Tibial nerve (tissue), 4 donors: ENCODE measurements around the gene COA1. TPM values are rescaled to one million over a fixed set of nuclear protein-coding genes. Genes with fewer than 3 reads are reported as not detected.
A peak's percentile ranks its signal among the peaks of the same experiment; 100 is the strongest.

Experiments
- DNase-seq, 2 donors: peaks; one replicate each; pipeline ENCODE4 v3.0.0-alpha.2; 2019; ENCODE audit warnings: low spot score in 2 of 2
- H3K27ac ChIP-seq, 4 donors: fragments of 200-600 bp; sonication (generic) in 3 of 4; one replicate each; pipeline ENCODE4 v1.5.1; 2017 to 2019; ENCODE audit warnings: mild to moderate bottlenecking in 1 of 4
- H3K27me3 ChIP-seq, 2 donors: fragments of 200-600 bp; sonication (generic) in 1 of 2; one replicate each; pipeline versions ENCODE4 v1.5.1 to v1.6.0; 2017 to 2019
- H3K36me3 ChIP-seq, 3 donors: fragments of 200-600 bp; sonication (generic); one replicate each; pipeline ENCODE4 v1.5.1; 2018 to 2019
- H3K4me1 ChIP-seq, 4 donors: fragments of 200-600 bp; sonication (generic) in 3 of 4; one replicate each; pipeline ENCODE4 v1.5.1; 2017 to 2019
- H3K4me3 ChIP-seq, 4 donors: fragments of 200-600 bp; sonication (generic) in 3 of 4; one replicate each; pipeline ENCODE4 v1.5.1; 2017 to 2019; ENCODE audit warnings: mild to moderate bottlenecking in 1 of 4, moderate library complexity in 1 of 4
- H3K9me3 ChIP-seq, 4 donors: fragments of 200-600 bp; sonication (generic) in 3 of 4; one replicate each; pipeline ENCODE4 v1.5.1; 2017 to 2019
- CTCF ChIP-seq, 5 experiments: fragments of 200-600 bp in 3 of 5; fragments of 450-650 bp in 2 of 5; sonication (generic) in 3 of 5; IDR thresholded peaks; one replicate each; pipeline ENCODE4 v1.5.1; 2016 to 2019; ENCODE audit warnings: antibody characterized with exemption in 5 of 5, mild to moderate bottlenecking in 3 of 5, moderate library complexity in 2 of 5
- EP300 ChIP-seq, 2 donors: sonication (generic); formaldehyde crosslinking; IDR thresholded peaks; one replicate each; pipeline ENCODE4 v1.6.1; 2017; ENCODE audit warnings: antibody characterized with exemption in 2 of 2, mild to moderate bottlenecking in 1 of 2
- POLR2A ChIP-seq, 2 donors: fragments of 450-650 bp; IDR thresholded peaks; one replicate each; pipeline ENCODE4 v1.6.1; 2017; ENCODE audit warnings: antibody characterized with exemption in 2 of 2, mild to moderate bottlenecking in 2 of 2, moderate library complexity in 2 of 2
- WGBS, 2 donors: methylation state at CpG; one replicate each; pipeline ENCODE4 v1.1.5; 2018; 5-methylcytosine and 5-hydroxymethylcytosine counted together
- total RNA-seq, 4 donors: library from RNA; depleted of rRNA; stranded (reverse); fragments of >200 nt; gene quantifications; one replicate each; pipeline ENCODE4 v1.1.0, GENCODE V29; 2016

The COA1 gene
- total RNA-seq, 4 donors from 2014 or later, result 58.5 to 74.1 (median 64.7) TPM

- TF ChIP-seq POLR2A (IDR thresholded peaks at IDR 0.05) (no peak), CTCF (IDR thresholded peaks at IDR 0.05) (no peak), EP300 (IDR thresholded peaks at IDR 0.05) (no peak)
- Histone ChIP-seq H3K9me3 (no peaks in the 10 kb centered on the region), H3K27me3 (no peaks in the 10 kb centered on the region), H3K36me3 (peaks cover 0 to 39% (median 0%) of the 10 kb centered on the region in 3 donors), H3K27ac (no peak overlapping the region), H3K4me1 (peaks cover 0 to 8% (median 2%) of the 10 kb centered on the region in 4 donors), H3K4me3 (no peak overlapping the region)
- WGBS, 2 donors, result 92% methylated on average over 2 of the region's 2 CpGs
- DNase-seq, result no peak
Observed at GRCh38 chr7:43626695-43627094, 102.6 kb downstream of the COA1 start.

- Histone ChIP-seq H3K9me3 (no peaks in the 10 kb centered on the region), H3K27ac (no peak overlapping the region), H3K36me3 (peaks cover 0 to 39% (median 0%) of the 10 kb centered on the region in 3 donors), H3K27me3 (no peaks in the 10 kb centered on the region), H3K4me3 (no peak overlapping the region), H3K4me1 (peaks cover 0 to 8% (median 2%) of the 10 kb centered on the region in 4 donors)
- 92 to 96% methylated on average over 4 of the region's 4 CpGs for WGBS, 2 donors
- TF ChIP-seq CTCF (IDR thresholded peaks at IDR 0.05), result no peak
- TF ChIP-seq POLR2A (IDR thresholded peaks at IDR 0.05), result no peak
- no peak for TF ChIP-seq EP300 (IDR thresholded peaks at IDR 0.05)
- no peak for DNase-seq
Observed at GRCh38 chr7:43625980-43626379, 103.3 kb downstream of the COA1 start.

GRCh38 chr7:43625453-43625852 is 103.9 kb downstream of the COA1 start:
- Histone ChIP-seq H3K36me3 (peaks cover 0 to 44% (median 0%) of the 10 kb centered on the region in 3 donors), H3K4me1 (peaks cover 0 to 8% (median 2%) of the 10 kb centered on the region in 4 donors), H3K4me3 (no peak overlapping the region), H3K9me3 (no peaks in the 10 kb centered on the region), H3K27me3 (no peaks in the 10 kb centered on the region), H3K27ac (no peak overlapping the region)
- no peak for TF ChIP-seq EP300 (IDR thresholded peaks at IDR 0.05)
- no peak for TF ChIP-seq CTCF (IDR thresholded peaks at IDR 0.05)
- no peak for TF ChIP-seq POLR2A (IDR thresholded peaks at IDR 0.05)
- no peak for DNase-seq

GRCh38 chr7:43624156-43624555 is 105.2 kb downstream of the COA1 start:
- H3K36me3 ChIP-seq, result peaks cover 0 to 53% (median 0%) of the 10 kb centered on the region in 3 donors
- H3K4me3 ChIP-seq, result no peak overlapping the region
- H3K4me1 ChIP-seq, result peaks cover 0 to 8% (median 2%) of the 10 kb centered on the region in 4 donors
- H3K27ac ChIP-seq, result peak overlapping the region in 1 of 4 donors; percentile 9
- 83% methylated on average over 2 of the region's 2 CpGs for WGBS, 2 donors
- no peak for DNase-seq
- no peaks in the 10 kb centered on the region for H3K27me3 ChIP-seq
- TF ChIP-seq EP300 (IDR thresholded peaks at IDR 0.05) (no peak), CTCF (IDR thresholded peaks at IDR 0.05) (no peak), POLR2A (IDR thresholded peaks at IDR 0.05) (no peak)
- no peaks in the 10 kb centered on the region for H3K9me3 ChIP-seq

GRCh38 chr7:43621729-43622448 is 107.4 kb downstream of the COA1 start:
- Histone ChIP-seq H3K4me3 (no peak overlapping the region), H3K27me3 (no peaks in the 10 kb centered on the region), H3K9me3 (no peaks in the 10 kb centered on the region), H3K36me3 (peaks cover 0 to 58% (median 0%) of the 10 kb centered on the region in 3 donors), H3K27ac (no peak overlapping the region), H3K4me1 (peaks cover 0 to 12% (median 6%) of the 10 kb centered on the region in 4 donors)
- TF ChIP-seq POLR2A (IDR thresholded peaks at IDR 0.05) (no peak), EP300 (IDR thresholded peaks at IDR 0.05) (no peak), CTCF (IDR thresholded peaks at IDR 0.05) (no peak)
- 68 to 83% methylated on average over 5 of the region's 5 CpGs for WGBS, 2 donors
- no peak for DNase-seq
